Colonic mucosa (tissue), 4 donors: Measurements from ENCODE around the gene XIST. TPM values are rescaled to one million over a fixed set of nuclear protein-coding genes. Genes with fewer than 3 reads are reported as not detected.
"Not testable (repeated sequence)": the region's sequence is repeated elsewhere in the genome, so short reads cannot be mapped to it uniquely, and the experiment has no call there.

Experiments
- DNase-seq: peaks from one replicate; pipeline ENCODE4 v3.0.0-alpha.2; 2020
- H3K27ac ChIP-seq: fragments of 200-600 bp; one replicate; pipeline ENCODE4 v1.8.0; 2021
- H3K27me3 ChIP-seq: fragments of 200-600 bp; one replicate; pipeline ENCODE4 v1.8.0; 2021
- H3K36me3 ChIP-seq: fragments of 200-600 bp; one replicate; pipeline ENCODE4 v1.8.0; 2021
- H3K4me1 ChIP-seq: fragments of 200-600 bp; one replicate; pipeline ENCODE4 v1.8.0; 2021; ENCODE audit warnings: mild to moderate bottlenecking
- H3K4me3 ChIP-seq: fragments of 200-600 bp; one replicate; pipeline ENCODE4 v1.8.0; 2021
- H3K9ac ChIP-seq, 2 donors: one replicate each; pipeline ENCODE4 v1.7.0; 2013; ENCODE audit warnings: control low read depth in 2 of 2, low read depth in 2 of 2, low read length in 2 of 2
- H3K9me3 ChIP-seq: fragments of 200-600 bp; one replicate; pipeline ENCODE4 v1.8.0; 2021
- CTCF ChIP-seq: fragments of 200-600 bp; IDR thresholded peaks from one replicate; pipeline ENCODE4 v1.8.0; 2022; ENCODE audit warnings: antibody characterized with exemption, mild to moderate bottlenecking
- intact Hi-C: fragments of 100-400 bp; cut with DNase I; formaldehyde crosslinking; loops from one replicate; pipeline ENCODE4 v1.14.1; 2022
- total RNA-seq, 2 donors: library from RNA; stranded (reverse); fragmentation: NEBNext Ultra II Directional in 1 of 2; extraction: Animal tissue kit (Norgen Biotek cat#: 25700) in 1 of 2; gene quantifications; one replicate each; pipeline ENCODE4 v1.2.1, GENCODE V29; 2021
- donor health status: healthy.
- donor health status: DM: no; HTN: no; CAD: no.
- donor health status: DM: no; HTN: no; CAD: no.

The XIST gene
- total RNA-seq, 2 donors from 2014 or later = 148 to 169 TPM

DNA sequence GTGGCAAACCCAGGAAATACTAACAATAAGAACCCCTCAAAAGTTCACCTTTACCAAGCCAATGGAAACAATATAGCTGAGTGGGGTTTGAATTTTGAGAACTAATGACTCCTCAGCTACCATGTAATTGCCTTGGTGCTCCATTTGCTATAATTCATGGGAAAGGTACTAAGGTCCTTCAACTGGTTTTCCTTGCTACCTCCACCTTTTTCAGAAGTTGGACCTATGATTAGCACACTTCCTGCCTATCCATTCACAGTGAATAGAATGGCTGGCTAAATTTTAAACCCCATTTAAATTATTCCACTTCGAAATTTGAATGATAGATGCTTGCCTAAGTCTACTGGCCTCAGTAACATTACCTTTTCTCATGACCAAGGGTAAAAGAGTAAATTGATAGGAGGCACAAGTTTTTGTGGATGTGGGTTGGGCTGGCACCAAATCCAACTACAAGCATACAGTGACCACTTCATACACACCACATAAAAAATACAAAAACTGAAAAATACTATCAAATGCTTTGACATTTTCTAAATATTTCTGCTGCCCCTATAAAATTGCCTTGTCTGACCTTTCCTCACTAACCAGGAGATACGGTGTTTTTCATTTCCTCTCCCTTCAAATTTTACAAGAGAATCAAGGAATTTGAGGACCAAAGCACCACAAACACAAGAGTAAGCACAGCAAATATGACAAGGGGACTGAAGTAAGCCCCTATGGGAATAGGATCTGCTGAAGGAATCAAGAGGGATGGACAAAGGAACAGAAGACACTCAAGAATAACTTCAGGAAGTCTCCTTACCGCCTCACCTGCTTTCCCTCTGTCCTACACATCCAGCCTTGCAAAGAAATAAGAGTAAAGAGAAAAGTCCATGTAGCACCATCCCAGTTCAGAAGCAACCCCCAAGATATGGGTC lies 34.1 kb downstream of the XIST start:
- intact Hi-C loops = no loop called here
- H3K36me3 ChIP-seq = no peaks in the 10 kb centered on the region
- no peak overlapping the region for H3K9ac ChIP-seq
- H3K27ac ChIP-seq = no peak overlapping the region
- no peak for TF ChIP-seq CTCF
- no peaks in the 10 kb centered on the region for H3K27me3 ChIP-seq
- no peaks in the 10 kb centered on the region for H3K4me1 ChIP-seq
- H3K4me3 ChIP-seq = no peak overlapping the region
- no peaks in the 10 kb centered on the region for H3K9me3 ChIP-seq
- DNase-seq = no peak

DNA sequence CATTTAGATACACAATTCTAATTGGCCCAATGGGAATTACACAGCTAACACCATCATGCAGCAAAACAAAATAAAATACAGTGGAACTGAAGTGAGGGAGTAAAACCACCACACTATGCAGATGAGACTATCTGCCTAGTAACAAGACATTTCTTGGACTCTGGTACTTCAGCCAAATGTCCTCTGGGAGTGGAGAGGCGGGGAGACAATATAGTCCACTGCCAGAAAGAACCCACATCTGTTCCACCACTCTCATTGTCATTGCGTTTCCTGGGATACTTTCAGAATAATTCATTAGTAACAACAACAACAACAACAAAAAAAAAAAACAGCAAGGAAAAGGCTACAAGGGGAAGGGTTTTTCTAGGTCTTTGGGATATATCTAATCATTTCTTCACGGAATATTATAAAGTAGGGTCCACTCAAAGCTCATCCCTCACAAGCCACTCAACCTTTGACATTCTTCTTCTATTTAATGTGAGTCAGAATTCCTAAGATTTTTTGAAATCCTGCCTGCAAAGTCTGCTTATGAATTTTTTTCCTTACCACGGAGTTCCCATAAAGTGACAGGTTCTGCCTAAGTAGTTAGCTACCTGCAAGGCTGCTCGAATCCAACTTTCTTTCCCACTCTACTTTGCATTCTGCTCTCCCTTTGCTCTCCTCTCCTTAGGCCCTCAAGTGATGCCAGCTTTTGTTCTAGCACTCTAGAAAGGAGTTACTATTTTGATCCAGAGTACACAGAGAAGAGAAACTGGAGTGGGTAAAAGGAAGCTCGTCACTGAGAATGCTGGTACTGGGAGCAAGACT lies 34.9 kb downstream of the XIST start:
- Histone ChIP-seq H3K27ac (no peak overlapping the region), H3K27me3 (no peaks in the 10 kb centered on the region), H3K4me3 (no peak overlapping the region), H3K36me3 (no peaks in the 10 kb centered on the region), H3K9ac (no peak overlapping the region), H3K4me1 (no peaks in the 10 kb centered on the region), H3K9me3 (no peaks in the 10 kb centered on the region)
- TF ChIP-seq CTCF = no peak
- intact Hi-C loops = no loop called here
- no peak for DNase-seq

- H3K36me3 ChIP-seq = no peaks in the 10 kb centered on the region
- intact Hi-C loops = no loop called here
- no peaks in the 10 kb centered on the region for H3K4me1 ChIP-seq
- H3K9ac ChIP-seq = no peak overlapping the region
- no peak for TF ChIP-seq CTCF
- no peak overlapping the region for H3K27ac ChIP-seq
- no peaks in the 10 kb centered on the region for H3K9me3 ChIP-seq
- H3K4me3 ChIP-seq = no peak overlapping the region
- DNase-seq = no peak
- H3K27me3 ChIP-seq = no peaks in the 10 kb centered on the region
Observed at GRCh38 chrX:73812256-73812655, 40.3 kb downstream of the XIST start.

DNA sequence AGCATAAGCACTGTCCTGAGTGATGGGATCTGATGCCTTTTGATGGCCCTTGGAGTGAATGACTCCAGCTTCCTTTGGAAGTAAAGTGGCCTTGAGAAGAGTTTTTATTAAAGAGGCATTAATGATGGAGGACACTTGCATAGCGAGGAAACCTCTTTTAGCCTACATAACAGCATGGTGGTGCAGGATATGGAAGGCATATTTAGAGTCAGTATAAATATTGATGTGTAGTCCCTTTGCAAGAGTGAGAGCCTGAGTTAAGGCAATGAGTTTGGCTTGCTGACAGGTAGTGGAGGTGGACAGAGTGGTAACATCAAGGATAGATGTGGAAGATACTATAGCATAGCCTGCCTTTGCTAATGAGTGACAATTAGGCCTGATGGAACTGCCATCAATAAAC lies 48.4 kb downstream of the XIST start:
- H3K27ac ChIP-seq, H3K36me3 ChIP-seq, intact Hi-C loops, H3K4me1 ChIP-seq, DNase-seq, H3K4me3 ChIP-seq, H3K9me3 ChIP-seq, H3K27me3 ChIP-seq, H3K9ac ChIP-seq: not testable (repeated sequence)

- no peaks in the 10 kb centered on the region for H3K4me1 ChIP-seq
- no peaks in the 10 kb centered on the region for H3K27me3 ChIP-seq
- no peak for TF ChIP-seq CTCF
- no peak overlapping the region for H3K9ac ChIP-seq
- no peaks in the 10 kb centered on the region for H3K9me3 ChIP-seq
- no peak for DNase-seq
- intact Hi-C loops = no loop called here
- no peaks in the 10 kb centered on the region for H3K36me3 ChIP-seq
- H3K4me3 ChIP-seq = no peak overlapping the region
- H3K27ac ChIP-seq = no peak overlapping the region
Observed at GRCh38 chrX:73799888-73800287, 52.6 kb downstream of the XIST start.

- H3K36me3 ChIP-seq, H3K4me3 ChIP-seq, intact Hi-C loops, H3K4me1 ChIP-seq, DNase-seq, H3K9ac ChIP-seq, H3K27ac ChIP-seq, H3K27me3 ChIP-seq, H3K9me3 ChIP-seq: not testable (repeated sequence)
Observed at GRCh38 chrX:73792511-73792910, 60.0 kb downstream of the XIST start.
